Measurements from ENCODE around the gene GP9.

GP9 gene

DNA sequence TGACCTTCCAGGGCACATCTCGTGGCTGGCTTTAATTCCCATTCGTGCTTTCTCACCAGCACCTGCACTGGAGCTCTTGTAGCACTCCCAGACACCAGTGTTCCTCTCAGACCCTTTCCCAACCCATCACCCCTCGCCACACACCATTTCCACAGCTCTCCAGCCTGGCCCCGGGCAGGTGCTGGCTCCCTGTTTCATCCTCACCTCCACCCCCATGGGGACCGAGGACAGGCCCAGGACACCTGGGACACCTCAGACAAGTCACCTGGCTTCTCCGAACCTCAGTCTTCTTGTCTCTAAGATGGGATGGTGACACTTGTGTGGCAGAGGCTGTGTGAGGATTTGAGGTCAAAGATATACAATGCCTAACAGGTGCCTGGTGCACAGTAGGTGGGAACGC lies 27.4 kb upstream of the GP9 start:
- in situ Hi-C loops (cut with MboI; ENCODE audit: low sequenced_read_pairs, unreplicated experiment), result no loop called here
- DNase-seq (ENCODE audit: low spot score), result no peak
- TF ChIP-seq, protein P1, sequence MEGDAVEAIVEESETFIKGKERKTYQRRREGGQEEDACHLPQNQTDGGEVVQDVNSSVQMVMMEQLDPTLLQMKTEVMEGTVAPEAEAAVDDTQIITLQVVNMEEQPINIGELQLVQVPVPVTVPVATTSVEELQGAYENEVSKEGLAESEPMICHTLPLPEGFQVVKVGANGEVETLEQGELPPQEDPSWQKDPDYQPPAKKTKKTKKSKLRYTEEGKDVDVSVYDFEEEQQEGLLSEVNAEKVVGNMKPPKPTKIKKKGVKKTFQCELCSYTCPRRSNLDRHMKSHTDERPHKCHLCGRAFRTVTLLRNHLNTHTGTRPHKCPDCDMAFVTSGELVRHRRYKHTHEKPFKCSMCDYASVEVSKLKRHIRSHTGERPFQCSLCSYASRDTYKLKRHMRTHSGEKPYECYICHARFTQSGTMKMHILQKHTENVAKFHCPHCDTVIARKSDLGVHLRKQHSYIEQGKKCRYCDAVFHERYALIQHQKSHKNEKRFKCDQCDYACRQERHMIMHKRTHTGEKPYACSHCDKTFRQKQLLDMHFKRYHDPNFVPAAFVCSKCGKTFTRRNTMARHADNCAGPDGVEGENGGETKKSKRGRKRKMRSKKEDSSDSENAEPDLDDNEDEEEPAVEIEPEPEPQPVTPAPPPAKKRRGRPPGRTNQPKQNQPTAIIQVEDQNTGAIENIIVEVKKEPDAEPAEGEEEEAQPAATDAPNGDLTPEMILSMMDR (IDR thresholded peaks at IDR 0.05; ENCODE audit: borderline replicate concordance, control extremely low read depth, extremely low read depth, insufficient read depth, missing control alignments), result no peak

DNA sequence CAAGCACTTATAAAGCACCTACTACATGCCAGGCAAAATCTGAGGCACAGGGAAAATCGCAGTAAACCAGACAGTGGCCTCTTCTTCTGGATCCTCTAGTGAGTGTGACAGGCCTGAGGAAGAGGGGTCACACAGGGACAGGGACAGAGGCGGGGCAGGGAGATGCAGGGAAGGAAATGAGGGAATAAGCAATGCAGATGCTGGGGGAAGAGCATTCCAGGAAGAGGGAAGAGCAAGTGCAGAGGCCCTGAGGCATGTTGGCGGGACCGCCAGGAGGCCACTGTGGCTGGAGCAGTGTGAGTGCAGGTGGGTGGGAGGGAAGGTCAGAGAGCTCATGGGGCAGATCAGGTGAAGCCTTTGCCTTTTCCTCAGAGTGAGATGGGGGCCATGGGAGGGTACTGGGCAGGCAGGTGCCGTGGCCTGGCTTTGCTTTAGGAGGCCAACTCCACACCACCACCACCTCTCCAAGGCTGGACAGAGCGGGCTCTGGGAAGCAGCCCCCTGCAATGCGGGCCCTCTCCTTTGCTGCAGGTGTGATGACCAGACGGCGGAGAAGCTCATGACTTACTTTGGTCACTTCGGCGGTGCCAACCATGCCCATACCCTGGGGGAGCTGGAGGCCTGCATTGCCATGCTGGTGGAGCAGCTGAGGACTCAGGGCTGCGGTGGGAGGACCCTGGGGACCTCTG lies 26.8 kb upstream of the GP9 start:
- no peak for DNase-seq (ENCODE audit: low spot score)
- TF ChIP-seq, protein P1 (IDR thresholded peaks at IDR 0.05; ENCODE audit: borderline replicate concordance, control extremely low read depth, extremely low read depth, insufficient read depth, missing control alignments), result no peak
- in situ Hi-C loops (cut with MboI; ENCODE audit: low sequenced_read_pairs, unreplicated experiment), result no loop called here

DNA sequence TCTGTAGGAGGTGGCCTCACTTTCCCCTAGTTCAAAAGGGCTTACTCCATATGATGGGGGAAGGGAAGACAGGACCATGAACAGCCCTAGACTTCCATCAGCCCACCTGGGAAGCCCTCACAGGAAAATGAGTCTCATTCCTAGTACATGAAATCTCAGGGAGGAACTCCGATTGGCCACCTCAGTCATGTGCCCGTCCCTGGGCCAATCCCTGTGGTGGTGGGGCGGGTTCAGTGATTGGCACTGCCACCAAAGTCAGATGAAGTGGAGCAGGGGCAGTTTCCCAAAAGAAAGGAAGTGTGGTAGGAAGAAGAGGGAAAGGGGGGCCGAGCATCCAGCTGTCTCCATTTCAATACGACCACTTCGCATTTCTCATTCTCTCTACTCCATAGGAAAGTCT lies 25.9 kb upstream of the GP9 start:
- in situ Hi-C loops (cut with MboI; ENCODE audit: low sequenced_read_pairs, unreplicated experiment), result no loop called here
- DNase-seq (ENCODE audit: low spot score), result no peak
- TF ChIP-seq, protein P1 (IDR thresholded peaks at IDR 0.05; ENCODE audit: borderline replicate concordance, control extremely low read depth, extremely low read depth, insufficient read depth, missing control alignments), result no peak

DNA sequence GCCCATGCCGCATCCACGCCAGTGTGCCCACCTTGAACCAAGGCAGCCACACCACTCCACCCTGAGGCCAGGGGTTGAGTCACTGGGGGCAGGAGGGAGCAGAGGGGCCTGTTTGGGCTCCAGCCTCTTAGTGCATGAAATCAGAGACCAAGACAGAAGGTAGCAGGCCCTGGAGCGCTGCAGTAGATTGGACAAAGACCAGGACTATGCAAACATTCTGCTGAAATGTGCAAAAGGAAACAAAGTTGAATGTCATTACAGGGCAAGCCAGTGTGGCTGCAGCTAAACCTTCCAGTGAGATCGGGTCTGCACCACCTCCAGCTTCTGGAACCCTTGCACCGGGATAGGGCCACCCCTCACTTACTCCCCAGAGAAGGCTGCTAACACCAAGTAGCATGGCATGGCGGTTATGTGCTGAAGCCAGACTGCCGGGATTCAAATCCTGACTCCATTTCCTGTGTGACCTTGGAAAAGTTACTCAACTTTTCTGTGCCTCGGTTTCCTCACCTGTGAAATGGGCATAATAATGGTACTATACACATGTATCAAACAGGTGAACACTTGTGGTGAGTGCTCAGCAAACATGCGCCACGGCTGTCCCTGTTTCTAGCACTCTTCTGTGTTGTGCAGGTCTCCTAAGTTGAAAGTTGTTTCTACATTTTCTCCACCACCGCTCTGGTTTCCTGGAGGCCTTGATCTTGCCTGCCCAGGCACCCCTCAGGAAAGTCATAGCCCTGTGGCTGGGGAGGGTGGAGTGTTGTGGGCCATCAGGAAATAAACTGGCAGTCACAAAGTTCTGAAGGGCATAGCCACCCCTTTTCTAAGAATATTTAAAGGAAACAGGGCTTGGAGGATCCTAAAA lies 25.0 kb upstream of the GP9 start:
- no peak for DNase-seq (ENCODE audit: low spot score)
- in situ Hi-C loops (cut with MboI; ENCODE audit: low sequenced_read_pairs, unreplicated experiment), result no loop called here
- TF ChIP-seq, protein P1 (IDR thresholded peaks at IDR 0.05; ENCODE audit: borderline replicate concordance, control extremely low read depth, extremely low read depth, insufficient read depth, missing control alignments), result no peak

DNA sequence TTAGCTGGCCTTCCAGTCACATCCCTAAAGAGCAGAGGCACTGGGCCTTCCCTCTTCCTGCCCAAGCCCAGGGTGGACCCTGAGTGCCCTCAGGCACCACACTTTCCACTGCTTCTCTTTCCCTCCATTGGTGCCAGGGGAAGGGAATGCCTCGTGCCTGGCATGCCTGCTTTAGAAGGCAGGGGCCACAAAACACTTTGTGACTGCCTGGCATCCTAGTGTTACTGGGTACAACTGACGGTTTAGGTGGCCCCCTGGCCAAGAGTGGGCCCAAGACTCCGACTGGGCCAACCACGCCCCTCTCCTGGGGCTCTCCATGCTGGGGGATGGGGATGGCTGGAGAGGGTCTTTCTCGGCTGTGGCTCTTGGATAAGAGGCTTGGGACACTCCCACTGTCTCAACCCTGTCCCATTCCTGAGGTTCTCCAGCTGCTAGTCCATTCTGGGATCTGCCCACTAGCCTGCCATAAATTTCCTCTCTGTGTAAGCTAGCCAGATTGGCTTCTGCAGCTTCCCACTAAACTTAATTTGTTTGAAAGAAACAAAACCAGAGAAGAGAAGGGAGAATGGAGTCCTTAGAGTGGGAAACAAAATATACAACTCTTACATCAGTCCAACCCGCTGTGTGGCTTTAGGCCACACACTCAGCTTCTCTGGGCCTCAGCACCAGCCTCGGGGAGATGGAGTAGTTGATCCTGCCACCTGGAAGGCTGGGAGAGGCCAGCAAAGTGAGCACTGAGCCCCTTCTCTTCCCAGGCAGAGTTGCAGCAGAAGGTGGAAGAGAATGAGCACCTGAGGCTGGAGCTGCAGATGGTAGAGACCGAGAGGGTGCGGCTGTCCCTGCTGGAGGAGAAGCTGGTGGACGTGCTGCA lies 24.1 kb upstream of the GP9 start:
- in situ Hi-C loops (cut with MboI; ENCODE audit: low sequenced_read_pairs, unreplicated experiment), result no loop called here
- no peak for DNase-seq (ENCODE audit: low spot score)
- TF ChIP-seq, protein P1 (IDR thresholded peaks at IDR 0.05; ENCODE audit: borderline replicate concordance, control extremely low read depth, extremely low read depth, insufficient read depth, missing control alignments), result no peak

DNA sequence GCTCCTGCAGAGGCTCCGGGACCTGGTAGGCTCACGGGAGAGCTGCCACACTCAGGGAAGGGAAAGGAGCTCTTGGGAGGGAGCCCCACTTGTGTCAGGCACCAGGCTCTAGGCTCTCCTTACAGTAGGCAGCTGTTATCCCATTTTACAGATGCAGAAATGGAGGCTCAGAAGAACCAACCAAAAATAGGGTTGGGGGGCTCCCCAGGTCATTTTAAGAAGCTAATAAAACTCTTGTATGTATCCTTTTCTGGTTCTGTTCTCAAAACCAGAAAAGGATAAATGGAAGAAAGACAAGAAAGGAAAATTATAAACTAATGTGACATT lies 23.5 kb upstream of the GP9 start:
- in situ Hi-C loops (cut with MboI; ENCODE audit: low sequenced_read_pairs, unreplicated experiment), result no loop called here
- no peak for DNase-seq (ENCODE audit: low spot score)
- TF ChIP-seq, protein P1 (IDR thresholded peaks at IDR 0.05; ENCODE audit: borderline replicate concordance, control extremely low read depth, extremely low read depth, insufficient read depth, missing control alignments), result no peak

Measured in GM13976 (cell line).